ENCODE measurements around the gene KRT74. TPM values are rescaled to one million over a fixed set of nuclear protein-coding genes. Genes with fewer than 3 reads are reported as not detected.

Gene KRT74
- total and polyA plus RNA-seq, 2 of the 13 experiments (the other 11 are each of a cell fraction or from before 2014, with no cell fraction given): not detected

GRCh38 chr12:52608161-52608560, 34.5 kb upstream of the KRT74 start (continued):
- no peak for TF ChIP-seq RFXAP (CRISPR knock-in tag; IDR thresholded peaks at IDR 0.05; ENCODE audit: borderline replicate concordance)
- no peak for TF ChIP-seq ZNF276 (CRISPR knock-in tag; IDR thresholded peaks at IDR 0.05; ENCODE audit: low read depth)
- no peak for TF ChIP-seq DMAP1 (CRISPR knock-in tag; IDR thresholded peaks at IDR 0.05)
- TF ChIP-seq YY1 (IDR thresholded peaks at IDR 0.05; ENCODE audit: insufficient read depth, insufficient replicate concordance, low read depth, low read length): no peak
- TF ChIP-seq ZNF121 (CRISPR knock-in tag; IDR thresholded peaks at IDR 0.05): no peak

- Histone ChIP-seq H3K27me3 (ENCODE audit: control insufficient read depth in 1 of 2, insufficient read depth in 2 of 2, low read length in 2 of 2) (peaks cover 2 to 19% of the 10 kb centered on the region in 2 experiments; a peak in 3 of 5 replicates), H3K4me3 (replicated peaks in 1 of 3; ENCODE audit: insufficient read depth in 1 of 3, low read depth in 2 of 3, low read length in 3 of 3) (no peak overlapping the region), H3K36me3 (replicated peaks in 1 of 2; ENCODE audit: control insufficient read depth in 1 of 2, insufficient read depth in 2 of 2, low read length in 2 of 2) (no peaks in the 10 kb centered on the region), H3K27ac (ENCODE audit: extremely low read length, insufficient read depth, low read length) (no peak overlapping the region), H3K4me1 (ENCODE audit: insufficient read depth, low read length) (no peaks in the 10 kb centered on the region), H4K20me1 (ENCODE audit: insufficient read depth, low read length) (no peaks in the 10 kb centered on the region), H3K79me2 (ENCODE audit: insufficient read depth, low read length) (no peaks in the 10 kb centered on the region), H3K9me3 (ENCODE audit: low read length) (no peaks in the 10 kb centered on the region), H3K9ac (ENCODE audit: insufficient read depth, low read depth, low read length) (no peak overlapping the region), H2AFZ (ENCODE audit: low read length) (no peak overlapping the region), H3K4me2 (ENCODE audit: low read depth, low read length) (no peak overlapping the region)
- CTCF ChIA-PET (ENCODE audit: low intra/inter-chr PET ratio, low total read pairs): no interaction called here
- DNase-seq (ENCODE audit: low spot score) (no peak), FAIRE-seq (no peak), ATAC-seq (no peak)
- 11% methylated on average over 1 of the region's 1 CpG for whole genome bisulfite sequencing (ENCODE audit: low lambda C conversion rate)
- in situ Hi-C loops (cut with HindIII; ENCODE audit: extremely low pct_ligation_motif_present, low pct_unique_long_range_greater_than_20kb): no loop called here
- no peak for TF ChIP-seq ZNF510 (CRISPR knock-in tag; IDR thresholded peaks at IDR 0.05; ENCODE audit: low read depth)
- no peak for TF ChIP-seq CTCF (CRISPR knock-in tag; IDR thresholded peaks at IDR 0.05)
- TF ChIP-seq ZNF883 (CRISPR knock-in tag; IDR thresholded peaks at IDR 0.05; ENCODE audit: not compliant biosample characterization): no peak
- TF ChIP-seq SKIL (CRISPR knock-in tag; IDR thresholded peaks at IDR 0.05; ENCODE audit: borderline replicate concordance): no peak
- TF ChIP-seq NPAS2 (CRISPR knock-in tag; IDR thresholded peaks at IDR 0.05; ENCODE audit: borderline replicate concordance): no peak
- TF ChIP-seq SALL1 (CRISPR knock-in tag; IDR thresholded peaks at IDR 0.05): no peak
- TF ChIP-seq GATA4 (IDR thresholded peaks at IDR 0.05; ENCODE audit: borderline replicate concordance, low read depth): no peak
- no peak for TF ChIP-seq TARDBP (CRISPR knock-in tag; IDR thresholded peaks at IDR 0.05)
- no peak for TF ChIP-seq ZNF350 (CRISPR knock-in tag; IDR thresholded peaks at IDR 0.05; ENCODE audit: borderline replicate concordance, low read depth)
- TF ChIP-seq XBP1 (CRISPR knock-in tag; IDR thresholded peaks at IDR 0.05): no peak
- TF ChIP-seq ZNF430 (CRISPR knock-in tag; IDR thresholded peaks at IDR 0.05): no peak
- no TSS peak for BruUV-seq (replicated peaks)
- POLR2A ChIA-PET: no interaction called here
- intact Hi-C loops (cut with micrococcal nuclease; ENCODE audit: unreplicated experiment): no loop called here
Measured at GRCh38 chr12:52607314-52607713, 33.7 kb upstream of the KRT74 start.

Data from HepG2 (cell line).